IPS DF 19.7 (cell line): ENCODE data around the gene PCNP.
A peak's percentile ranks its signal among the peaks of the same experiment; 100 is the strongest.
"Not testable (repeated sequence)": the region's sequence is repeated elsewhere in the genome, so short reads cannot be mapped to it uniquely, and the experiment has no call there.

Experiments
- DNase-seq: peaks from one replicate; pipeline ENCODE4 v3.0.0-alpha.2; 2013; ENCODE audit warnings: low read depth, low spot score

Gene PCNP

GRCh38 chr3:101633186-101633585, 59.2 kb downstream of the PCNP start:
- DNase-seq, result no peak

GRCh38 chr3:101634591-101635196, 60.7 kb downstream of the PCNP start:
- no peak for DNase-seq

- DNase-seq, result no peak
Observed at GRCh38 chr3:101635345-101635744, 61.4 kb downstream of the PCNP start.

GRCh38 chr3:101635954-101636798, 62.2 kb downstream of the PCNP start:
- no peak for DNase-seq

- no peak for DNase-seq
Observed at GRCh38 chr3:101637451-101637850, 63.5 kb downstream of the PCNP start.

- peak; percentile 9 for DNase-seq
Observed at GRCh38 chr3:101638261-101638745, 64.3 kb downstream of the PCNP start.

- no peak for DNase-seq
Observed at GRCh38 chr3:101639280-101639963, 65.4 kb downstream of the PCNP start.

- no peak for DNase-seq
Observed at GRCh38 chr3:101640256-101640655, 66.3 kb downstream of the PCNP start.

GRCh38 chr3:101641397-101642115, 67.6 kb downstream of the PCNP start:
- not testable (repeated sequence) for DNase-seq

- no peak for DNase-seq
Observed at GRCh38 chr3:101642441-101642840, 68.5 kb downstream of the PCNP start.

- no peak for DNase-seq
Observed at GRCh38 chr3:101643009-101643844, 69.2 kb downstream of the PCNP start.
